HG02642 (cell line): ENCODE measurements around the gene PDE9A.

Source experiments
- ATAC-seq: cut with Tn5 transposase; IDR thresholded peaks from one replicate; pipeline ENCODE4 v1.9.1; 2021; ENCODE audit warnings: mild to moderate bottlenecking; ENCODE audit not compliant: unreplicated experiment, poor library complexity

The PDE9A gene

GRCh38 chr21:42654913-42655795, 1.7 kb downstream of the PDE9A start:
- no peak for ATAC-seq

- no peak for ATAC-seq
Observed at GRCh38 chr21:42655796-42656770, 2.7 kb downstream of the PDE9A start.

DNA sequence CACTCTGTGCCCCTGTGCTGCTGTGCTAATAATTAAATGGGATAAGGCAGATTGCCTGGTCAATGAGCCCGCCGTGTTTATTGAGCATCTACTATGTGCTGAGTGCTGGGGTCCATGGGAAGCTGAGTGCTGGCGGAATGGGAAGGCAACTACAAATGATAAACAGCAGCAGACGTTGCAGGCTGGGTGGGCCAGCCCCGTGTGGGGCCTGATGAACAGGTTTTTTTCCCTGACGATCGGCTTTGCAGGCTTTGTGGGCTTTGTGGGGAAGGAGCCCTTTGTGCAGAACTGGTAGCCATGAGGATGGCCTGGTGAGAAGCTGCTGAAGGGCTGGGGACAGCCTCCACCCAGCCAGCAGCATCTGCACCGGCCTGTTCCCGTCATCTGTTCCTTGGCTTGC, 3.5 kb downstream of the PDE9A start:
- no peak for ATAC-seq

GRCh38 chr21:42657676-42658319, 4.4 kb downstream of the PDE9A start:
- no peak for ATAC-seq

- ATAC-seq = no peak
Observed at GRCh38 chr21:42658320-42659105, 5.1 kb downstream of the PDE9A start.

DNA sequence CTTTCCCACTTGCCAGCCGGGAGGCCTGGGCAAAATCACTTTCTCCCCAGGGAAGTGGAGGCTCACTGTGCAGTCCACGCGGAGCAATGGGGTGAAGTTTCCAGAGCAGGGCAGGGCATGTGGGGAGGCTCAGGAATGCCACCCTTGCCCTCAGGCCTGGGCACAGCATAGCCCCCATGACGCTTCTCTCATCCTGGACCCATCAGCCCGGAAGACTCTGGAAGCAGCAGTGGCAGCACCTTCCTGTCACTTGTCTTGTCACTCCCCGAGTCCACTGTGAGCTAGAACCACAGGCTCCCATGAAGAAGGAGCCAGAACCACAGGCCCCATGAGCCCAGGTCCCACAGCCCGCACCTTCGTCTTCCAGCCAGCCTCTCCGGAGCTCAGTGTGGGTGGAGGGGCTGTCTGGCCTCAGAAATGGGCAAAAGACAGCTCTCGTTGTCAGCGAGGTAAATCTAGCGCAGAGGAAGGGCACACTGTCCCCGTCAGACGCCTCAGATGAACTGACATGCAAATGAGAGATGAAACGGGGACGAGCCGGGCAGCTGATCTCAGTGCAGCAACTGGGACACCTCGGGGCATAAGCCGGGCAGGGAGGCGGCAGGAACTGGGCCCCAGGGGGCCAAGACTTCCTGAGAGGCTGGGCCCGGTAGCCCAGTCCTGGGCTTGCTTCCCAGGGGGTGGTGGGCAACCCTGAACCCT, 6.1 kb downstream of the PDE9A start:
- no peak for ATAC-seq

DNA sequence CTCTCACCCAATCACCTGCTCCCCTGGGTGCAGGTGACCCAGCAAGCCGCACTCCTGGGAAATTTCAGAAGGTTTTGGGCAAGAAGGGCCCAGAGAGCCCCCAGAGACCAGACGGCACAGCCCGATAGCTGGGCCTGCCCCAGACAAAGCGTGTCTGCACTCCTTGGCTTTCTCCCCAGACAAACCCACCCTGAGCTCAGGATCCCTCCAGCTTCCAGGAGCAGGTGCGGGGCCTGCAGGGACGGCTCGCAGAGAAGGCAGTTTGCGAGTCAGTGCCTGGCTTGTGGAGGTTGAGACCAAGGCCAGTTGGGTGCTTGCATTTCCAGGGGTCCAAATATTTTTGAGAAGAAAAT, 6.7 kb downstream of the PDE9A start:
- ATAC-seq = no peak

- no peak for ATAC-seq
Observed at GRCh38 chr21:42661688-42662429, 8.4 kb downstream of the PDE9A start.

DNA sequence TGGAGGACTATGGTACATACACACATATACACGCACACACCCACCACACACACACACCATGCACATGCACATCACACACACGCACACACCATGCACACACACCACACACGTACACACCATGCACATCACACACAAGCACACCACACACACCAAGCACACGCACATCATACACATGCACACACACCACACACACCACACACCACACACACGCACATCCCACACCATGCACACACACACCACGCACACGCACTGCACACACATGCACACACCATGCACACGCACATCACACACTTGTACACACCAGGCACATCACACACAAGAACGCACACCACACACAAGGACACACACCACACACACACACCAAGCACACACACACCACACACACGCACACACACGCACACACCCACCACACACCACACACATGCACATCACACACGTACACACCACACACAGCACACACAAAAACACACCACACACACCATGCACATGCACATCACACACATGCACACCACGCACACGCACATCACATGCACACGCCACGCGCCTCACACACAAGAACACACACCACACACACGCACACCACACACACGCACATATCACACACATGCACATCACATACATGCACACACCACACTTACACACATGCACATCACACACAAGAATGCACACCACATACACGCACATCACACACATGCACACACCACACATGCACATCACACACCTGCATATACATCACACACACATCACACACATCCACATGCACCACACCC, 9.2 kb downstream of the PDE9A start:
- ATAC-seq = no peak

GRCh38 chr21:42663200-42663750, 9.9 kb downstream of the PDE9A start:
- no peak for ATAC-seq

DNA sequence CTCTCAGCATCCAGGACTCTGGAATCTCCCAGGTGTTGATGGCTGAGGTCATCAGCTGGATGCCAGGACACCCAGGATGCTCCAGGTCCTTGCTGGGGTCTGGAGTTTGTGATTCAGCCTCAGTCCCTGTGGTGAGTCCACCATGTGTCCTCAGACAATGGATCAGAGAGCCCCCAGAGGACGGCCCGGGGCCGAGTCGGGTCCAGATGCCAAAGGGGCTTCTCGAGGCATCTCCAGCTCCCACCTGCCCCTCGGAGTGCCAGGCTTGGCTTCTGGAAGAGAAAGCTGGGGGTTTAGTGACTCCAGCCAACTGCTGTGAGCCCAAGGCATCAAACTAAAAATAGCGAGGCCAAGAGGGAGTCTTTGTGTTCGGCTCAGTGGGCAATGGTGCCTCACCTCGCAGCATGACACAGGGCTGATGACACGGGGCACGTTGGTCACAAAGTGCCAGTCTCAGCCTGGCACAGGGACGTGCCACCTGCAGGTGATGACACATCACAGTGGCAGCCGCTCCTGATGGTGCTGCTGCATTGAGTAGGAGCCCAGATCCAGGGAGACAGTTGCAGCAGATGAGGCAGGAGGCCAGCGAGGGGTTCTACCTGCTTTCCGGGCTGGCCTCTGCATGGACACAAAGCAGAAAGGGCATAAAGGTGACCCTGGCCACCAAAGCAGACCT, 10.6 kb downstream of the PDE9A start:
- no peak for ATAC-seq

- no peak for ATAC-seq
Observed at GRCh38 chr21:42664614-42665013, 11.2 kb downstream of the PDE9A start.

GRCh38 chr21:42665026-42665425, 11.6 kb downstream of the PDE9A start:
- ATAC-seq = no peak

GRCh38 chr21:42665484-42665883, 12.1 kb downstream of the PDE9A start:
- ATAC-seq = no peak

DNA sequence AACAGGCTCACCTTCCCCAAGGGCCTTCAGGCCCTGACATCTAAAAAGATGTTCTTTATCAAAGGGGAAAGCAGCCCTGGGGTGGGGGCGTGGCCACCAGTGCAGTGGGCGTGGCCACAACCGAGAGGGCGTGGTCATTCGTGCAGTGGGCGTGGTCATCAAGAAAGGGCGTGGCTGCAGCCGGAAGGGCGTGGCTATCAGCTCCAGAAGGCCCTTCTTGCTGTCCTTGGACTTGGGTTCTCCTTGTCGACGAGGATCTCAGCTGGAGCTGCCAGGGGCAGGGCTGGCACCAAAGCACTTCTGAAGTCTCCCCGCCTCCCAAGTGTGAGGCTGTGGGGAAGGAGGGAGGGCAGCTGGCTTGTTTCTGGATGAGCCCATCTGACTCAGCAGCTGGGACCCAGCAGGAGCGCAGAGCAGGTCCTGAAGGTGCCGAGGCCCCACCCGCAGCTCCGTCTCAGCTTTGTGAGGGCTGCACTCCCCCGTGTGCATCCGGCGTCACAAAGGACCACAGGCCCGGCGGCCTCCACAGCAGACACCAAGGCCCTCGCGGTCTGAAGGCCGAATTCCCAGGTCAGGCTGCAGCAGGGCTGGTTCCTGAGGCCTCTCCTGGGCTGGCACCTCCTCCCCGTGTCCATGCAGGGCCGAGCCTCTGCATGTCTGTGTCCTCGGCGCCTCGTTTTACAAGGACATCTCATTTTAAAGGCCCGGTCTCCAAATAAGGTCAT, 12.8 kb downstream of the PDE9A start:
- no peak for ATAC-seq

DNA sequence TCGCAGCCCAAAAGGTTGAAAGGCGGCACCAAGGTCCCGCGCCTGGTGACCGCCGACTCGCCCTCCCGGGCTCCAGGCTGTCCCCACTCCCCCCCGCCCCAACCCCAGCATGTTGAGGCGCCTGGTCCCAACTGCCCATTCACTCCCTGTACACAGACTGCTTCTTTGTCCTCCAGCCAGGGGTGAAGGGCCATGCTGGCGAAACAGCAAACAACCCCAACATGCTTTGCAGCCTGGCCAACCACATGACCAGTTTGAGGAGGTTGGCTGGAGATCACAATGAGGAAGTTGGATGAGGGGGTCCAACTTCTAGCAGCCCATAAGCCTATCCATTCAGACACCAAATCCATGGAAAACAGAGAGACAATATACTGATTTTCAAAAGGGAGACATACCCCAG, 13.5 kb downstream of the PDE9A start:
- ATAC-seq = no peak
